Measurements from ENCODE around the gene RBM12.

The RBM12 gene

GRCh38 chr20:35652641-35653429 lies 11.9 kb downstream of the RBM12 start:
- TF ChIP-seq CTCF (IDR thresholded peaks at IDR 0.05) = no peak

GRCh38 chr20:35651958-35652357 lies 12.7 kb downstream of the RBM12 start:
- TF ChIP-seq CTCF (IDR thresholded peaks at IDR 0.05) = no peak

- TF ChIP-seq CTCF (IDR thresholded peaks at IDR 0.05) = no peak
Measured at GRCh38 chr20:35650632-35651031, 14.1 kb downstream of the RBM12 start.

GRCh38 chr20:35648836-35649235 lies 15.9 kb downstream of the RBM12 start:
- TF ChIP-seq CTCF (IDR thresholded peaks at IDR 0.05) = no peak

GRCh38 chr20:35644806-35645205 lies 19.9 kb downstream of the RBM12 start:
- no peak for TF ChIP-seq CTCF (IDR thresholded peaks at IDR 0.05)

- no peak for TF ChIP-seq CTCF (IDR thresholded peaks at IDR 0.05)
Measured at GRCh38 chr20:35643045-35643444, 21.7 kb downstream of the RBM12 start.

- TF ChIP-seq CTCF (IDR thresholded peaks at IDR 0.05) = no peak
Measured at GRCh38 chr20:35641743-35642142, 23.0 kb downstream of the RBM12 start.

GRCh38 chr20:35640724-35641123 lies 24.0 kb downstream of the RBM12 start:
- TF ChIP-seq CTCF (IDR thresholded peaks at IDR 0.05) = no peak

Data from LNCAP (cell line).